GM18858 (cell line): Measurements from ENCODE around the gene COA1.
"Not testable (repeated sequence)": the region's sequence is repeated elsewhere in the genome, so short reads cannot be mapped to it uniquely, and the experiment has no call there.

Source experiments
- ATAC-seq: cut with Tn5 transposase; IDR thresholded peaks from one replicate; pipeline ENCODE4 v1.9.1; 2021; ENCODE audit not compliant: unreplicated experiment

Gene COA1

GRCh38 chr7:43758822-43759683 is 29.7 kb upstream of the COA1 start:
- peak; percentile 43 for ATAC-seq

GRCh38 chr7:43758029-43758821 is 28.9 kb upstream of the COA1 start, which contains the start of gene BLVRA:
Gene BLVRA, plus strand, starts transcription at chr7:43758680. Its CDS starts 12,479 bp downstream, at chr7:43771159.
- peak; percentile 54 for ATAC-seq

- ATAC-seq = no peak
These were observed 27.9 kb upstream of the COA1 start for GRCh38 chr7:43757073-43757720.

- ATAC-seq = no peak
These were observed 27.2 kb upstream of the COA1 start for GRCh38 chr7:43756368-43757072.

GRCh38 chr7:43754596-43754995 is 25.3 kb upstream of the COA1 start:
- no peak for ATAC-seq

GRCh38 chr7:43753843-43754242 is 24.5 kb upstream of the COA1 start:
- no peak for ATAC-seq

- no peak for ATAC-seq
These were observed 24.0 kb upstream of the COA1 start for GRCh38 chr7:43753271-43753810.

- ATAC-seq = no peak
These were observed 23.1 kb upstream of the COA1 start for GRCh38 chr7:43752411-43752810.

GRCh38 chr7:43750016-43750887 is 20.9 kb upstream of the COA1 start:
- ATAC-seq = no peak

- no peak for ATAC-seq
These were observed 20.1 kb upstream of the COA1 start for GRCh38 chr7:43749383-43749940.

- ATAC-seq = no peak
These were observed 18.2 kb upstream of the COA1 start for GRCh38 chr7:43747328-43748105.

- ATAC-seq = no peak
These were observed 13.4 kb upstream of the COA1 start for GRCh38 chr7:43742692-43743091.

- ATAC-seq = no peak
These were observed 8.3 kb upstream of the COA1 start for GRCh38 chr7:43737467-43738127.

- ATAC-seq = peak; percentile 67
These were observed 6.7 kb upstream of the COA1 start for GRCh38 chr7:43735802-43736603.

GRCh38 chr7:43735403-43735801 is 6.1 kb upstream of the COA1 start:
- peak; percentile 9 for ATAC-seq

- ATAC-seq = not testable (repeated sequence)
These were observed 5.4 kb upstream of the COA1 start for GRCh38 chr7:43734575-43735332.
